HEK293 (cell line): ENCODE results near the gene ST6GAL1.

ENCODE experiments used
- CTCF ChIA-PET: fragments of 350-600 bp; formaldehyde crosslinking; extraction: SDS; loops from one replicate; lab custom pipeline; 2021; ENCODE audit warnings: antibody characterized with exemption; lab: Yijun Ruan, JAX
- POLR2A ChIA-PET: fragments of 300-600 bp; formaldehyde crosslinking; extraction: SDS; loops from one replicate; lab custom pipeline; 2020; ENCODE audit warnings: antibody characterized with exemption, inconsistent platforms; lab: Yijun Ruan, JAX
- H3K27ac ChIP-seq: fragments of 200-500 bp; sonication (Bioruptor generic); 2 replicates; pipeline ENCODE4 v1.5.1; 2014; ENCODE audit warnings: low read depth, low read length, control low read depth, inconsistent platforms; ENCODE audit errors: extremely low read depth
- H3K36me3 ChIP-seq, 2 experiments: fragments of 200-500 bp in 1 of 2; sonication (Bioruptor generic) in 1 of 2; 1 replicate in 1 of 2; 2 replicates in 1 of 2; pipeline ENCODE4 v1.5.1; 2014 to 2017; ENCODE audit warnings: inconsistent platforms in 2 of 2, low read length in 2 of 2; ENCODE audit not compliant: control insufficient read depth in 2 of 2, insufficient read depth in 1 of 2
- H3K4me1 ChIP-seq: fragments of 200-500 bp; sonication (Bioruptor generic); 2 replicates; pipeline ENCODE4 v1.5.1; 2014; ENCODE audit warnings: mild to moderate bottlenecking, low read length, inconsistent platforms; ENCODE audit not compliant: control insufficient read depth, insufficient read depth
- H3K4me3 ChIP-seq: 2 replicates; pipeline ENCODE4 v1.5.1; 2011; ENCODE audit warnings: low read depth, mild to moderate bottlenecking, control low read depth, low read length, moderate library complexity
- H3K9me3 ChIP-seq: fragments of 200-500 bp; sonication (Bioruptor generic); 2 replicates; pipeline ENCODE4 v1.5.1; 2014; ENCODE audit warnings: low read depth, low read length, inconsistent platforms; ENCODE audit not compliant: control insufficient read depth, insufficient read depth
- GLIS1 ChIP-seq: fragments of 450-650 bp; formaldehyde crosslinking; IDR thresholded peaks from 2 replicates; pipeline ENCODE4 v1.5.1; 2016; ENCODE audit warnings: missing biosample characterization, missing genetic modification characterization
- HOXC10 ChIP-seq: sonication (generic); formaldehyde crosslinking; IDR thresholded peaks from 2 replicates; pipeline ENCODE4 v1.8.1; 2023; ENCODE audit warnings: mild to moderate bottlenecking, missing genetic modification reagents
- OSR2 ChIP-seq: fragments of 450-650 bp; formaldehyde crosslinking; IDR thresholded peaks from 2 replicates; pipeline ENCODE4 v1.5.1; 2016; ENCODE audit warnings: missing biosample characterization, missing genetic modification characterization
- SCRT1 ChIP-seq: fragments of 450-650 bp; formaldehyde crosslinking; IDR thresholded peaks from 2 replicates; pipeline ENCODE4 v1.5.1; 2016; ENCODE audit warnings: missing biosample characterization, missing genetic modification characterization, borderline replicate concordance
- TSHZ1 ChIP-seq: fragments of 450-650 bp; formaldehyde crosslinking; IDR thresholded peaks from 2 replicates; pipeline ENCODE4 v1.5.1; 2016; ENCODE audit warnings: missing biosample characterization, missing genetic modification characterization, borderline replicate concordance
- ZBTB1 ChIP-seq: fragments of 450-650 bp; formaldehyde crosslinking; IDR thresholded peaks from 2 replicates; pipeline ENCODE4 v1.5.1; 2016; ENCODE audit warnings: missing biosample characterization, missing genetic modification characterization
- ZNF121 ChIP-seq: fragments of 450-650 bp; formaldehyde crosslinking; IDR thresholded peaks from 2 replicates; pipeline ENCODE4 v1.5.1; 2016; ENCODE audit warnings: missing biosample characterization, missing genetic modification characterization
- ZNF132 ChIP-seq: fragments of 450-650 bp; formaldehyde crosslinking; IDR thresholded peaks from 2 replicates; pipeline ENCODE4 v1.5.1; 2017; ENCODE audit warnings: missing biosample characterization, missing genetic modification characterization, borderline replicate concordance
- ZNF146 ChIP-seq: fragments of 450-650 bp; formaldehyde crosslinking; IDR thresholded peaks from 2 replicates; pipeline ENCODE4 v1.5.1; 2016; ENCODE audit warnings: missing biosample characterization, missing genetic modification characterization
- ZNF157 ChIP-seq: fragments of 450-650 bp; formaldehyde crosslinking; IDR thresholded peaks from 2 replicates; pipeline ENCODE4 v1.5.1; 2016; ENCODE audit warnings: missing biosample characterization, missing genetic modification characterization
- ZNF184 ChIP-seq: fragments of 450-650 bp; IDR thresholded peaks from 2 replicates; pipeline ENCODE4 v1.5.1; 2018; ENCODE audit warnings: missing biosample characterization, mild to moderate bottlenecking, missing genetic modification characterization
- ZNF202 ChIP-seq: fragments of 450-650 bp; formaldehyde crosslinking; IDR thresholded peaks from 2 replicates; pipeline ENCODE4 v1.5.1; 2016; ENCODE audit warnings: missing biosample characterization, missing genetic modification characterization, borderline replicate concordance
- ZNF23 ChIP-seq: fragments of 450-650 bp; formaldehyde crosslinking; IDR thresholded peaks from 2 replicates; pipeline ENCODE4 v1.5.1; 2016; ENCODE audit warnings: missing biosample characterization, missing genetic modification characterization, borderline replicate concordance
- ZNF311 ChIP-seq: fragments of 450-650 bp; formaldehyde crosslinking; IDR thresholded peaks from 2 replicates; pipeline ENCODE4 v1.5.1; 2017; ENCODE audit warnings: missing biosample characterization, missing genetic modification characterization, borderline replicate concordance
- ZNF366 ChIP-seq: fragments of 450-650 bp; formaldehyde crosslinking; conservative IDR thresholded peaks from 2 replicates; pipeline ENCODE4 v1.5.1; 2016; ENCODE audit warnings: missing biosample characterization, missing genetic modification characterization
- ZNF394 ChIP-seq: fragments of 450-650 bp; formaldehyde crosslinking; IDR thresholded peaks from 2 replicates; pipeline ENCODE4 v1.5.1; 2016; ENCODE audit warnings: missing biosample characterization, missing genetic modification characterization, mild to moderate bottlenecking, moderate library complexity, borderline replicate concordance
- ZNF404 ChIP-seq: fragments of 450-650 bp; formaldehyde crosslinking; IDR thresholded peaks from 2 replicates; pipeline ENCODE4 v1.5.1; 2017; ENCODE audit warnings: missing biosample characterization, missing genetic modification characterization
- ZNF423 ChIP-seq: fragments of 450-650 bp; formaldehyde crosslinking; IDR thresholded peaks from 2 replicates; pipeline ENCODE4 v1.5.1; 2016; ENCODE audit warnings: missing biosample characterization, missing genetic modification characterization
- ZNF433 ChIP-seq: fragments of 450-650 bp; formaldehyde crosslinking; IDR thresholded peaks from 2 replicates; pipeline ENCODE4 v1.5.1; 2016; ENCODE audit warnings: missing biosample characterization, missing genetic modification characterization, low read depth
- ZNF48 ChIP-seq: fragments of 450-650 bp; formaldehyde crosslinking; IDR thresholded peaks from 2 replicates; pipeline ENCODE4 v1.5.1; 2016; ENCODE audit warnings: missing biosample characterization, missing genetic modification characterization
- ZNF501 ChIP-seq: fragments of 450-650 bp; formaldehyde crosslinking; IDR thresholded peaks from 2 replicates; pipeline ENCODE4 v1.5.1; 2016; ENCODE audit warnings: missing biosample characterization, missing genetic modification characterization
- ZNF558 ChIP-seq: fragments of 450-650 bp; formaldehyde crosslinking; IDR thresholded peaks from 2 replicates; pipeline ENCODE4 v1.5.1; 2016; ENCODE audit warnings: missing biosample characterization, missing genetic modification characterization
- ZNF561 ChIP-seq: fragments of 450-650 bp; IDR thresholded peaks from 2 replicates; pipeline ENCODE4 v1.5.1; 2018; ENCODE audit warnings: missing biosample characterization, missing genetic modification characterization, borderline replicate concordance
- ZNF596 ChIP-seq: fragments of 450-650 bp; IDR thresholded peaks from 2 replicates; pipeline ENCODE4 v1.5.0; 2018; ENCODE audit warnings: missing biosample characterization, mild to moderate bottlenecking, missing genetic modification characterization, moderate library complexity
- ZNF621 ChIP-seq: fragments of 450-650 bp; formaldehyde crosslinking; IDR thresholded peaks from 2 replicates; pipeline ENCODE4 v1.5.1; 2017; ENCODE audit warnings: missing biosample characterization, missing genetic modification characterization
- ZNF747 ChIP-seq: fragments of 450-650 bp; formaldehyde crosslinking; IDR thresholded peaks from 2 replicates; pipeline ENCODE4 v1.5.1; 2016; ENCODE audit warnings: missing biosample characterization, missing genetic modification characterization
- ZNF76 ChIP-seq: fragments of 450-650 bp; formaldehyde crosslinking; IDR thresholded peaks from 2 replicates; pipeline ENCODE4; 2016; ENCODE audit warnings: low read depth, missing biosample characterization, missing genetic modification characterization, borderline replicate concordance
- TF ChIP-seq, protein P1 (sequence below): fragments of 450-650 bp; formaldehyde crosslinking; IDR thresholded peaks from 2 replicates; pipeline ENCODE4 v1.5.1; 2016; ENCODE audit warnings: missing biosample characterization, missing genetic modification characterization
- TF ChIP-seq, protein P2 (sequence below): fragments of 450-650 bp; formaldehyde crosslinking; IDR thresholded peaks from 2 replicates; pipeline ENCODE4 v1.5.1; 2016; ENCODE audit warnings: missing biosample characterization, missing genetic modification characterization

ST6GAL1 gene

DNA sequence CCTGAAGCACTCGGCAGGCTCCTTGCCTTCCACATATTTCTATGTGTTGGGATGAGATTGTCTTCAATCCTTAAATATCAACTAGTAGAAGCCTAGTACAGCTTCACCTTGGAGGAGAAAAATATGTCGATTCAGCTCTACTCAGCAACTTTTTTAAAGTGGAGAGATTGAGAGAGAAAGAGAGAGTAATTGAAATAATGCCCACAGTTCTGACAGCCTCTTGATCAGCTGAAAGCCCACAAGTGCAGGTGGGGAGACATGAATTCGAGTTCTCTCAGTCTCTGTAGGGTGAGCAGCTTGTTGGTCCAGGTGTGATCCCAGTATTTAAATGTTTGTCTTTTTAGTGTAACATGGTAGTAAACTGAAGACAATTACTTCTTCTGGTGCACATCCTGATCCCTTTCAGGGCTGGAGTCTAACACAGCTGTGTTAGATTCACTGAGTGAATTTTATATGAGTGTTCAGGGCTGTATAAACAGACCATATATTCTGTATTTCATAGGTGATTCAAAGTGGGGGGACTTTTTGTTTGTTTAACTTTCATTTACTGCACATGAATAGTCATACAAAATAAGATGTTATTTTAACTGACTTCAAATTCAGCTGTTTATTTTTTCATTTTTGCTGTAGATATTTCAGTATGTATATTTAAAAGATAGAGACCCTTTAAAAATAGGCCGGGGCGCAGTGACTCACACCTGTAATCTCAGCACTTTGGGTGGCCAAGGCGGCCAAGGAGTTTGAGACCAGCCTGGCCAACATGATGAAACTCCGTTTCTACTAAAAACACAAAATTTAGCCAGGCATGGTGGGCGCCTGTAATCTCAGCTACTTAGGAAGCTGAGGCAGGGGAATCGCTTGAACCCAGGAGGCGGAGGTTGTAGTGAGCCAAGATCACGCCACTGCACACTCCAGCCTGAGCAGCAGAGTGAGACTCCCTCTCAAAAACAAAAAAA, 64.0 kb downstream of the ST6GAL1 start:
- POLR2A ChIA-PET = no interaction called here
- Histone ChIP-seq H3K36me3 (no peaks in the 10 kb centered on the region), H3K4me1 (no peaks in the 10 kb centered on the region), H3K9me3 (no peaks in the 10 kb centered on the region), H3K27ac (no peak overlapping the region), H3K4me3 (no peak overlapping the region)
- CTCF ChIA-PET = interaction anchor here (0.6 to 1.0 kb wide), 2 partner anchors 145 to 727 kb away, joined by 3 to 8 read pairs; partner anchors contain the start of gene RPL39L
- TF ChIP-seq ZBTB1 (tag by site-specific recombination) (no peak), ZNF747 (tag by site-specific recombination) (no peak), ZNF132 (tag by site-specific recombination) (no peak), ZNF146 (tag by site-specific recombination) (no peak), ZNF311 (tag by site-specific recombination) (no peak), ZNF501 (no peak), ZNF596 (tag by site-specific recombination) (no peak), ZNF433 (no peak), ZNF202 (tag by site-specific recombination) (no peak), SCRT1 (tag by site-specific recombination) (no peak), ZNF184 (tag by site-specific recombination) (no peak), ZNF157 (tag by site-specific recombination) (no peak), ZNF366 (tag by site-specific recombination) (no peak), ZNF394 (tag by site-specific recombination) (no peak), ZNF23 (tag by site-specific recombination) (no peak), GLIS1 (no peak), HOXC10 (no peak), ZNF48 (tag by site-specific recombination) (no peak)
- TF ChIP-seq, protein P1, sequence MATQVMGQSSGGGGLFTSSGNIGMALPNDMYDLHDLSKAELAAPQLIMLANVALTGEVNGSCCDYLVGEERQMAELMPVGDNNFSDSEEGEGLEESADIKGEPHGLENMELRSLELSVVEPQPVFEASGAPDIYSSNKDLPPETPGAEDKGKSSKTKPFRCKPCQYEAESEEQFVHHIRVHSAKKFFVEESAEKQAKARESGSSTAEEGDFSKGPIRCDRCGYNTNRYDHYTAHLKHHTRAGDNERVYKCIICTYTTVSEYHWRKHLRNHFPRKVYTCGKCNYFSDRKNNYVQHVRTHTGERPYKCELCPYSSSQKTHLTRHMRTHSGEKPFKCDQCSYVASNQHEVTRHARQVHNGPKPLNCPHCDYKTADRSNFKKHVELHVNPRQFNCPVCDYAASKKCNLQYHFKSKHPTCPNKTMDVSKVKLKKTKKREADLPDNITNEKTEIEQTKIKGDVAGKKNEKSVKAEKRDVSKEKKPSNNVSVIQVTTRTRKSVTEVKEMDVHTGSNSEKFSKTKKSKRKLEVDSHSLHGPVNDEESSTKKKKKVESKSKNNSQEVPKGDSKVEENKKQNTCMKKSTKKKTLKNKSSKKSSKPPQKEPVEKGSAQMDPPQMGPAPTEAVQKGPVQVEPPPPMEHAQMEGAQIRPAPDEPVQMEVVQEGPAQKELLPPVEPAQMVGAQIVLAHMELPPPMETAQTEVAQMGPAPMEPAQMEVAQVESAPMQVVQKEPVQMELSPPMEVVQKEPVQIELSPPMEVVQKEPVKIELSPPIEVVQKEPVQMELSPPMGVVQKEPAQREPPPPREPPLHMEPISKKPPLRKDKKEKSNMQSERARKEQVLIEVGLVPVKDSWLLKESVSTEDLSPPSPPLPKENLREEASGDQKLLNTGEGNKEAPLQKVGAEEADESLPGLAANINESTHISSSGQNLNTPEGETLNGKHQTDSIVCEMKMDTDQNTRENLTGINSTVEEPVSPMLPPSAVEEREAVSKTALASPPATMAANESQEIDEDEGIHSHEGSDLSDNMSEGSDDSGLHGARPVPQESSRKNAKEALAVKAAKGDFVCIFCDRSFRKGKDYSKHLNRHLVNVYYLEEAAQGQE (tag by site-specific recombination) = no peak

DNA sequence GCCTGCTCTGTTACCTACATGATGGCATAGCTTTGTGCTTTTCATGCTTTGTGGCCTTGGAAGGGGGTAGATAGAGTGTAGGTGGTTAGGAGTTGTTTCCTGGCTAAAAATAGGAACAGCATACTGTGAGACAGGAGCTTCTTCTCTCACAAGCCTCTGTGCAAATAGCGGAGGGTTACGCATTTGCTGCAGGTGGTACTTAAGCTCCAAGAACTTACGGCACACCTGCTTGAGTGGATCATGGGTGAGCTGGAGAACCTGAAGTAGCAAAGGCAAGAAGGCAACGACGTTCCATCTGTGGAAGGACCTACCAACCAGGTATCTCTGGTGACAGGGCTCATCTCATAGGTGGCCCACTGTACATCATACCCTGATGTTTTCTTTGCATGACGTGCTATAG, 66.0 kb downstream of the ST6GAL1 start:
- POLR2A ChIA-PET = interaction anchor here (0.6 kb wide), 1 partner anchor 106 kb away, joined by 5 read pairs; no protein-coding TSS in a partner anchor
- no peaks in the 10 kb centered on the region for H3K4me1 ChIP-seq
- no peak overlapping the region for H3K4me3 ChIP-seq
- TF ChIP-seq ZNF561 (tag by site-specific recombination) (no peak), OSR2 (tag by site-specific recombination) (no peak), ZNF558 (tag by site-specific recombination) (no peak), ZNF121 (tag by site-specific recombination) (no peak), TSHZ1 (tag by site-specific recombination) (no peak), ZNF423 (tag by site-specific recombination) (no peak), ZNF621 (no peak), ZNF76 (tag by site-specific recombination) (no peak), ZNF404 (tag by site-specific recombination) (no peak)
- TF ChIP-seq, protein P2, sequence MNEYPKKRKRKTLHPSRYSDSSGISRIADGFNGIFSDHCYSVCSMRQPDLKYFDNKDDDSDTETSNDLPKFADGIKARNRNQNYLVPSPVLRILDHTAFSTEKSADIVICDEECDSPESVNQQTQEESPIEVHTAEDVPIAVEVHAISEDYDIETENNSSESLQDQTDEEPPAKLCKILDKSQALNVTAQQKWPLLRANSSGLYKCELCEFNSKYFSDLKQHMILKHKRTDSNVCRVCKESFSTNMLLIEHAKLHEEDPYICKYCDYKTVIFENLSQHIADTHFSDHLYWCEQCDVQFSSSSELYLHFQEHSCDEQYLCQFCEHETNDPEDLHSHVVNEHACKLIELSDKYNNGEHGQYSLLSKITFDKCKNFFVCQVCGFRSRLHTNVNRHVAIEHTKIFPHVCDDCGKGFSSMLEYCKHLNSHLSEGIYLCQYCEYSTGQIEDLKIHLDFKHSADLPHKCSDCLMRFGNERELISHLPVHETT (tag by site-specific recombination) = no peak

More for the DNA sequence above, 66.0 kb downstream of the ST6GAL1 start:
- CTCF ChIA-PET = no interaction called here
- H3K36me3 ChIP-seq = no peaks in the 10 kb centered on the region
- no peak overlapping the region for H3K27ac ChIP-seq
- H3K9me3 ChIP-seq = no peaks in the 10 kb centered on the region
